T-helper 2 cell treated with Interferon-gamma antibody and Interleukin-4, amounts not matched to agents 5 μg/mL and 100 μg/mL, for 36 hours (primary cell): ENCODE data around the gene MRPS9.
A peak's percentile ranks its signal among the peaks of the same experiment; 100 is the strongest.

Experiments used
- DNase-seq: peaks from one replicate; pipeline ENCODE4 v3.0.0; 2021; ENCODE audit warnings: low spot score
- H3K27ac Mint-ChIP-seq: one replicate; pipeline ENCODE4 v1.8.0; 2021; ENCODE audit warnings: mild to moderate bottlenecking, mixed read lengths
- H3K27me3 Mint-ChIP-seq: one replicate; pipeline ENCODE4 v1.8.0; 2021; ENCODE audit warnings: low read depth, mixed read lengths
- H3K36me3 Mint-ChIP-seq: one replicate; pipeline ENCODE4 v1.8.0; 2021; ENCODE audit warnings: low read depth, mixed read lengths
- H3K4me1 Mint-ChIP-seq: one replicate; pipeline ENCODE4 v1.8.0; 2021; ENCODE audit warnings: low read depth, mixed read lengths
- H3K4me3 Mint-ChIP-seq: one replicate; pipeline ENCODE4 v1.8.0; 2022; ENCODE audit warnings: mild to moderate bottlenecking, moderate library complexity, mixed read lengths
- H3K9me3 Mint-ChIP-seq: one replicate; pipeline ENCODE4 v1.8.0; 2021; ENCODE audit warnings: mixed read lengths

The MRPS9 gene

GRCh38 chr2:105037572-105038382 lies at the start of gene MRPS9:
Gene MRPS9, plus strand, starts transcription at chr2:105038069. Its CDS starts 24 bp downstream, at chr2:105038093.
- Mint-ChIP-seq H3K27me3 (no peaks in the 10 kb centered on the region), H3K4me1 (peaks cover 20% of the 10 kb centered on the region), H3K9me3 (no peaks in the 10 kb centered on the region), H3K36me3 (no peaks in the 10 kb centered on the region), H3K27ac (peak within 1 kb of the TSS; percentile 83), H3K4me3 (peak within 1 kb of the TSS; percentile 92)
- DNase-seq: peak; percentile 97

- H3K9me3 Mint-ChIP-seq: peaks cover 8% of the 10 kb centered on the region
These were observed 32.5 kb upstream of the MRPS9 start for GRCh38 chr2:105005181-105005951.

GRCh38 chr2:105007367-105007766 lies 30.5 kb upstream of the MRPS9 start:
- no peak overlapping the region for H3K4me3 Mint-ChIP-seq
- H3K27me3 Mint-ChIP-seq: no peaks in the 10 kb centered on the region
- H3K36me3 Mint-ChIP-seq: no peaks in the 10 kb centered on the region
- H3K9me3 Mint-ChIP-seq: peaks cover 8% of the 10 kb centered on the region
- no peak overlapping the region for H3K27ac Mint-ChIP-seq
- H3K4me1 Mint-ChIP-seq: no peaks in the 10 kb centered on the region
- no peak for DNase-seq

More at GRCh38 chr2:105005181-105005951, 32.5 kb upstream of the MRPS9 start:
- no peak overlapping the region for H3K4me3 Mint-ChIP-seq
- H3K4me1 Mint-ChIP-seq: no peaks in the 10 kb centered on the region
- H3K36me3 Mint-ChIP-seq: no peaks in the 10 kb centered on the region
- H3K27me3 Mint-ChIP-seq: no peaks in the 10 kb centered on the region
- DNase-seq: no peak
- no peak overlapping the region for H3K27ac Mint-ChIP-seq

GRCh38 chr2:105032476-105032875 lies 5.4 kb upstream of the MRPS9 start:
- Mint-ChIP-seq H3K27me3 (no peaks in the 10 kb centered on the region), H3K4me3 (no peak overlapping the region)

GRCh38 chr2:105034170-105034569 lies 3.7 kb upstream of the MRPS9 start:
- Mint-ChIP-seq H3K4me1 (peaks cover 10% of the 10 kb centered on the region), H3K27ac (no peak overlapping the region), H3K36me3 (no peaks in the 10 kb centered on the region), H3K9me3 (no peaks in the 10 kb centered on the region), H3K4me3 (no peak overlapping the region), H3K27me3 (no peaks in the 10 kb centered on the region)
- DNase-seq: no peak

More at GRCh38 chr2:105032476-105032875, 5.4 kb upstream of the MRPS9 start:
- Mint-ChIP-seq H3K4me1 (peaks cover 4% of the 10 kb centered on the region), H3K36me3 (no peaks in the 10 kb centered on the region), H3K9me3 (no peaks in the 10 kb centered on the region), H3K27ac (no peak overlapping the region)
- DNase-seq: no peak

GRCh38 chr2:105038383-105039061 lies 653 bp downstream of the MRPS9 start:
- no peaks in the 10 kb centered on the region for H3K9me3 Mint-ChIP-seq
- DNase-seq: no peak
- H3K36me3 Mint-ChIP-seq: no peaks in the 10 kb centered on the region
- H3K4me3 Mint-ChIP-seq: peak overlapping the region; percentile 92
- no peaks in the 10 kb centered on the region for H3K27me3 Mint-ChIP-seq
- peak overlapping the region; percentile 83 for H3K27ac Mint-ChIP-seq
- peaks cover 20% of the 10 kb centered on the region for H3K4me1 Mint-ChIP-seq

- Mint-ChIP-seq H3K36me3 (no peaks in the 10 kb centered on the region), H3K27me3 (no peaks in the 10 kb centered on the region), H3K9me3 (no peaks in the 10 kb centered on the region), H3K4me1 (peaks cover 20% of the 10 kb centered on the region), H3K27ac (peak overlapping the region; percentile 1), H3K4me3 (peak overlapping the region; percentile 24)
- no peak for DNase-seq
These were observed 1.7 kb downstream of the MRPS9 start for GRCh38 chr2:105039559-105039958.

- H3K27me3 Mint-ChIP-seq: no peaks in the 10 kb centered on the region
- no peak overlapping the region for H3K4me3 Mint-ChIP-seq
- H3K27ac Mint-ChIP-seq: no peak overlapping the region
- peaks cover 19% of the 10 kb centered on the region for H3K4me1 Mint-ChIP-seq
- DNase-seq: no peak
- no peaks in the 10 kb centered on the region for H3K9me3 Mint-ChIP-seq
- H3K36me3 Mint-ChIP-seq: peaks cover 6% of the 10 kb centered on the region
These were observed 4.3 kb downstream of the MRPS9 start for GRCh38 chr2:105042189-105042588.

GRCh38 chr2:105052773-105053172 lies 14.9 kb downstream of the MRPS9 start:
- Mint-ChIP-seq H3K27ac (no peak overlapping the region), H3K27me3 (no peaks in the 10 kb centered on the region), H3K9me3 (peaks cover 15% of the 10 kb centered on the region), H3K36me3 (peaks cover 31% of the 10 kb centered on the region), H3K4me3 (no peak overlapping the region), H3K4me1 (peaks cover 4% of the 10 kb centered on the region)
- no peak for DNase-seq

- peaks cover 4% of the 10 kb centered on the region for H3K4me1 Mint-ChIP-seq
- peaks cover 15% of the 10 kb centered on the region for H3K9me3 Mint-ChIP-seq
- DNase-seq: no peak
- no peak overlapping the region for H3K4me3 Mint-ChIP-seq
- H3K27me3 Mint-ChIP-seq: no peaks in the 10 kb centered on the region
- H3K27ac Mint-ChIP-seq: no peak overlapping the region
- H3K36me3 Mint-ChIP-seq: peaks cover 24% of the 10 kb centered on the region
These were observed 17.7 kb downstream of the MRPS9 start for GRCh38 chr2:105055613-105056012.

GRCh38 chr2:105056245-105056644 lies 18.4 kb downstream of the MRPS9 start:
- no peak overlapping the region for H3K4me3 Mint-ChIP-seq
- peaks cover 11% of the 10 kb centered on the region for H3K9me3 Mint-ChIP-seq
- peaks cover 4% of the 10 kb centered on the region for H3K4me1 Mint-ChIP-seq
- DNase-seq: no peak
- H3K27ac Mint-ChIP-seq: no peak overlapping the region
- peaks cover 17% of the 10 kb centered on the region for H3K36me3 Mint-ChIP-seq
- no peaks in the 10 kb centered on the region for H3K27me3 Mint-ChIP-seq

- Mint-ChIP-seq H3K4me1 (peaks cover 4% of the 10 kb centered on the region), H3K27ac (no peak overlapping the region), H3K27me3 (no peaks in the 10 kb centered on the region), H3K9me3 (peaks cover 9% of the 10 kb centered on the region), H3K36me3 (peaks cover 14% of the 10 kb centered on the region), H3K4me3 (no peak overlapping the region)
- no peak for DNase-seq
These were observed 19.1 kb downstream of the MRPS9 start for GRCh38 chr2:105057005-105057404.

GRCh38 chr2:105061560-105061959 lies 23.7 kb downstream of the MRPS9 start:
- Mint-ChIP-seq H3K27me3 (no peaks in the 10 kb centered on the region), H3K4me1 (peaks cover 4% of the 10 kb centered on the region), H3K9me3 (no peaks in the 10 kb centered on the region), H3K27ac (no peak overlapping the region), H3K36me3 (peaks cover 2% of the 10 kb centered on the region), H3K4me3 (no peak overlapping the region)
- no peak for DNase-seq

- H3K27ac Mint-ChIP-seq: no peak overlapping the region
- no peak overlapping the region for H3K4me3 Mint-ChIP-seq
- peaks cover 2% of the 10 kb centered on the region for H3K4me1 Mint-ChIP-seq
- H3K27me3 Mint-ChIP-seq: no peaks in the 10 kb centered on the region
- peaks cover 2% of the 10 kb centered on the region for H3K36me3 Mint-ChIP-seq
- no peak for DNase-seq
- no peaks in the 10 kb centered on the region for H3K9me3 Mint-ChIP-seq
These were observed 24.3 kb downstream of the MRPS9 start for GRCh38 chr2:105062158-105062557.
